HepG2 (cell line): ENCODE data around the gene TRNP1. TPM values are rescaled to one million over a fixed set of nuclear protein-coding genes. Genes with fewer than 3 reads are reported as not detected.

Experiments used
- CREB1 ChIP-seq, 2 experiments: fragments of 450-650 bp in 1 of 2; IDR thresholded peaks; 2 replicates each; pipeline ENCODE4 v1.6.1; 2016 to 2017; ENCODE audit warnings: control low read depth in 1 of 2, mild to moderate bottlenecking in 1 of 2, missing compliant biosample characterization in 1 of 2, missing genetic modification characterization in 1 of 2
- DNMT3B ChIP-seq: conservative IDR thresholded peaks from 2 replicates; pipeline ENCODE4 v1.6.1; 2016; ENCODE audit warnings: missing biosample characterization, control low read depth
- ELF4 ChIP-seq: sonication (generic); formaldehyde crosslinking; IDR thresholded peaks from 2 replicates; pipeline ENCODE4 v1.5.0; 2020; ENCODE audit warnings: missing genetic modification reagents, mild to moderate bottlenecking, moderate library complexity, borderline replicate concordance
- FLYWCH1 ChIP-seq: sonication (generic); formaldehyde crosslinking; IDR thresholded peaks from 2 replicates; pipeline ENCODE4 v1.8.1; 2023; ENCODE audit warnings: mild to moderate bottlenecking, missing genetic modification reagents
- GABPB1 ChIP-seq: IDR thresholded peaks from 2 replicates; pipeline ENCODE4 v1.6.1; 2016; ENCODE audit warnings: mild to moderate bottlenecking, missing genetic modification reagents, moderate library complexity, missing compliant biosample characterization
- JUNB ChIP-seq: sonication (generic); formaldehyde crosslinking; IDR thresholded peaks from 2 replicates; pipeline ENCODE4 v1.8.0; 2022; ENCODE audit warnings: missing genetic modification reagents, mild to moderate bottlenecking, borderline replicate concordance
- MED1 ChIP-seq: sonication (generic); formaldehyde crosslinking; IDR thresholded peaks from 2 replicates; pipeline ENCODE4 v1.4.0; 2020; ENCODE audit warnings: missing genetic modification reagents
- NR2F6 ChIP-seq, 2 experiments: IDR thresholded peaks; 2 replicates each; pipeline ENCODE4 v1.6.1; 2016; ENCODE audit warnings: antibody characterized with exemption in 1 of 2, mild to moderate bottlenecking in 1 of 2
- PAX8 ChIP-seq: sonication (generic); formaldehyde crosslinking; IDR thresholded peaks from 2 replicates; pipeline ENCODE4 v1.8.0; 2022; ENCODE audit warnings: mild to moderate bottlenecking, missing genetic modification reagents, borderline replicate concordance
- PHF20 ChIP-seq: sonication (generic); formaldehyde crosslinking; IDR thresholded peaks from 2 replicates; pipeline ENCODE4 v1.5.0; 2020; ENCODE audit warnings: mild to moderate bottlenecking, missing genetic modification reagents
- PLRG1 ChIP-seq: fragments of 450-650 bp; conservative IDR thresholded peaks from 2 replicates; pipeline ENCODE4 v1.6.1; 2016
- RBM22 ChIP-seq: fragments of 200-400 bp; formaldehyde crosslinking; optimal IDR thresholded peaks from 2 replicates; pipeline ENCODE3; 2017; ENCODE audit warnings: mild to moderate bottlenecking, low read length, moderate library complexity
- TOE1 ChIP-seq: sonication (generic); formaldehyde crosslinking; IDR thresholded peaks from 2 replicates; pipeline ENCODE4 v1.4.0; 2020; ENCODE audit warnings: mild to moderate bottlenecking, missing genetic modification reagents
- ZNF296 ChIP-seq: sonication (generic); formaldehyde crosslinking; conservative IDR thresholded peaks from 2 replicates; pipeline ENCODE4 v1.5.0; 2020; ENCODE audit warnings: mild to moderate bottlenecking, missing genetic modification reagents
- ZNF644 ChIP-seq: IDR thresholded peaks from 2 replicates; pipeline ENCODE4 v1.6.1; 2016; ENCODE audit warnings: low read depth
- ZNF777 ChIP-seq: sonication (generic); formaldehyde crosslinking; IDR thresholded peaks from 2 replicates; pipeline ENCODE4 v1.4.0; 2020; ENCODE audit warnings: missing genetic modification reagents
- ZSCAN31 ChIP-seq: sonication (generic); formaldehyde crosslinking; IDR thresholded peaks from 2 replicates; pipeline ENCODE4 v1.5.0; 2020; ENCODE audit warnings: low read depth, mild to moderate bottlenecking, missing genetic modification reagents
- polyA plus RNA-seq, 8 experiments: library from polyadenylated mRNA; depleted of rRNA in 3 of 8; stranded (reverse) in 7 of 8; unstranded in 1 of 8; fragments of >200 nt; fragmentation: Illumina TruSeq in 4 of 8; extraction: Trizol in 4 of 8; gene quantifications; 2 replicates each; pipeline versions ENCODE4 v1.2.1 to v1.2.3, GENCODE V29; 2011 to 2016; ENCODE audit warnings: low read depth in 4 of 8, missing spikeins in 1 of 8, mixed read lengths in 1 of 8; ENCODE audit not compliant: insufficient read depth in 1 of 8
- total RNA-seq, 5 experiments: library from RNA; depleted of rRNA; stranded (reverse); fragments of >200 nt; fragmentation: Illumina TruSeq; extraction: Trizol; gene quantifications; 2 replicates each; pipeline ENCODE4 v1.2.3, GENCODE V29; 2016; ENCODE audit warnings: low read depth in 1 of 5
- TF ChIP-seq, protein P1 (sequence below): sonication (generic); formaldehyde crosslinking; IDR thresholded peaks from 2 replicates; pipeline ENCODE4 v1.4.0; 2020; ENCODE audit warnings: mild to moderate bottlenecking, low read depth, missing genetic modification reagents
- TF ChIP-seq, protein P2 (sequence below): sonication (generic); formaldehyde crosslinking; conservative IDR thresholded peaks from 2 replicates; pipeline ENCODE4 v1.4.0; 2020; ENCODE audit warnings: missing genetic modification reagents
- TF ChIP-seq, protein P3 (sequence below): sonication (generic); formaldehyde crosslinking; IDR thresholded peaks from 2 replicates; pipeline ENCODE4 v1.4.0; 2020; ENCODE audit warnings: missing genetic modification reagents
- TF ChIP-seq, protein P4 (sequence below): IDR thresholded peaks from 2 replicates; pipeline ENCODE4 v1.6.1; 2012; ENCODE audit warnings: low read length, improper control_type of control experiment

TRNP1 gene
- total and polyA plus RNA-seq, 2 of the 13 experiments (the other 11 are each of a cell fraction or from before 2014, with no cell fraction given) = 42.0 to 158 TPM

DNA sequence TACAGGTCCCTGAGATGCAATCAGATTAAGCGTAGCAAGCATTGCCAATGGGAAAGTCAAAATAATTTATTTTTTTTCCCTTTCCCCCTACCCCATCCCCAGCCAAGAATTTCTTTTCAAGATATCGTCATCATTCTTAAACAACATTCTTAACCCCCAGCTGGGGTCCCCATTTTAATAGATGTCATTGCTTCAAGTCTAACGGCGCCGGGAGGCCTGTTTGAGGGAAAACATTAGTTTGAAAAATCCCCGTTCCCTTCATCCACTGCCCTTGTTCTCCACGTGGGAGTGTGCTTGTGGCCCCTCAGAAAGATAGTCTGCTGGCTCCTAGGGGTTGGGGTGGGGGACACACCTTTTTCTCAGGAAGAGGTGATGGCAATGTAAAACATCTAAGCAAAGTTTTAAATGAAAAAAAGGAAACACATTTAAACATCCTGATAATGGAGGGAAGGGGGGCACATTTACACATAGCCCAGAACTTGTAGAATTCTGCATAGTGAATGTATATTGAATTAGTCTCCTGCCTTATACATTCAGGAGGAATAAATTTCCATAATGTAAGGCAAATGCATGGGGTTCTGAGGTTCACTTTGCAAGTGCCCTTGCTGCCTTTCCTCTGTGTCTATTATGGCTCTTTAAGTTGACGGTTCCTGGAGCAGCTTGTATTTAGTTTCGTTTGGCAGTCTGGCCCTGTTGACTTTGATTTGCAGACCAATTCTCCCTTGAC, 6.8 kb downstream of the TRNP1 start (continued):
- TF ChIP-seq ZSCAN31 (CRISPR knock-in tag) (no peak), ZNF777 (CRISPR knock-in tag) (no peak), DNMT3B (CRISPR knock-in tag) (no peak), JUNB (CRISPR knock-in tag) (no peak), CREB1 (IDR thresholded peaks at IDR 0.05) (no peak), CREB1 (CRISPR knock-in tag; IDR thresholded peaks at IDR 0.05) (peak; percentile 25; the same call in 1 of the 2 replicates), ZNF296 (CRISPR knock-in tag) (no peak), ZNF644 (CRISPR knock-in tag) (no peak), FLYWCH1 (CRISPR knock-in tag) (no peak), MED1 (CRISPR knock-in tag) (0 out of 2 replicates have a peak, but pooled peaks have one; percentile 13), PAX8 (no peak), ELF4 (CRISPR knock-in tag) (no peak), TOE1 (CRISPR knock-in tag) (no peak), NR2F6 (IDR thresholded peaks at IDR 0.05) (no peak), NR2F6 (CRISPR knock-in tag; IDR thresholded peaks at IDR 0.05) (no peak), RBM22 (peak; percentile 97), PHF20 (CRISPR knock-in tag) (no peak), PLRG1 (no peak), GABPB1 (CRISPR knock-in tag) (no peak)
- TF ChIP-seq, protein P1, sequence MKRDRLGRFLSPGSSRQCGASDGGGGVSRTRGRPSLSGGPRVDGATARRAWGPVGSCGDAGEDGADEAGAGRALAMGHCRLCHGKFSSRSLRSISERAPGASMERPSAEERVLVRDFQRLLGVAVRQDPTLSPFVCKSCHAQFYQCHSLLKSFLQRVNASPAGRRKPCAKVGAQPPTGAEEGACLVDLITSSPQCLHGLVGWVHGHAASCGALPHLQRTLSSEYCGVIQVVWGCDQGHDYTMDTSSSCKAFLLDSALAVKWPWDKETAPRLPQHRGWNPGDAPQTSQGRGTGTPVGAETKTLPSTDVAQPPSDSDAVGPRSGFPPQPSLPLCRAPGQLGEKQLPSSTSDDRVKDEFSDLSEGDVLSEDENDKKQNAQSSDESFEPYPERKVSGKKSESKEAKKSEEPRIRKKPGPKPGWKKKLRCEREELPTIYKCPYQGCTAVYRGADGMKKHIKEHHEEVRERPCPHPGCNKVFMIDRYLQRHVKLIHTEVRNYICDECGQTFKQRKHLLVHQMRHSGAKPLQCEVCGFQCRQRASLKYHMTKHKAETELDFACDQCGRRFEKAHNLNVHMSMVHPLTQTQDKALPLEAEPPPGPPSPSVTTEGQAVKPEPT (CRISPR knock-in tag) = no peak
- TF ChIP-seq, protein P2, sequence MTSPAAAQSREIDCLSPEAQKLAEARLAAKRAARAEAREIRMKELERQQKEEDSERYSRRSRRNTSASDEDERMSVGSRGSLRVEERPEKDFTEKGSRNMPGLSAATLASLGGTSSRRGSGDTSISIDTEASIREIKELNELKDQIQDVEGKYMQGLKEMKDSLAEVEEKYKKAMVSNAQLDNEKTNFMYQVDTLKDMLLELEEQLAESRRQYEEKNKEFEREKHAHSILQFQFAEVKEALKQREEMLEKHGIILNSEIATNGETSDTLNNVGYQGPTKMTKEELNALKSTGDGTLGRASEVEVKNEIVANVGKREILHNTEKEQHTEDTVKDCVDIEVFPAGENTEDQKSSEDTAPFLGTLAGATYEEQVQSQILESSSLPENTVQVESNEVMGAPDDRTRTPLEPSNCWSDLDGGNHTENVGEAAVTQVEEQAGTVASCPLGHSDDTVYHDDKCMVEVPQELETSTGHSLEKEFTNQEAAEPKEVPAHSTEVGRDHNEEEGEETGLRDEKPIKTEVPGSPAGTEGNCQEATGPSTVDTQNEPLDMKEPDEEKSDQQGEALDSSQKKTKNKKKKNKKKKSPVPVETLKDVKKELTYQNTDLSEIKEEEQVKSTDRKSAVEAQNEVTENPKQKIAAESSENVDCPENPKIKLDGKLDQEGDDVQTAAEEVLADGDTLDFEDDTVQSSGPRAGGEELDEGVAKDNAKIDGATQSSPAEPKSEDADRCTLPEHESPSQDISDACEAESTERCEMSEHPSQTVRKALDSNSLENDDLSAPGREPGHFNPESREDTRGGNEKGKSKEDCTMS (CRISPR knock-in tag) = no peak
- TF ChIP-seq, protein P3, sequence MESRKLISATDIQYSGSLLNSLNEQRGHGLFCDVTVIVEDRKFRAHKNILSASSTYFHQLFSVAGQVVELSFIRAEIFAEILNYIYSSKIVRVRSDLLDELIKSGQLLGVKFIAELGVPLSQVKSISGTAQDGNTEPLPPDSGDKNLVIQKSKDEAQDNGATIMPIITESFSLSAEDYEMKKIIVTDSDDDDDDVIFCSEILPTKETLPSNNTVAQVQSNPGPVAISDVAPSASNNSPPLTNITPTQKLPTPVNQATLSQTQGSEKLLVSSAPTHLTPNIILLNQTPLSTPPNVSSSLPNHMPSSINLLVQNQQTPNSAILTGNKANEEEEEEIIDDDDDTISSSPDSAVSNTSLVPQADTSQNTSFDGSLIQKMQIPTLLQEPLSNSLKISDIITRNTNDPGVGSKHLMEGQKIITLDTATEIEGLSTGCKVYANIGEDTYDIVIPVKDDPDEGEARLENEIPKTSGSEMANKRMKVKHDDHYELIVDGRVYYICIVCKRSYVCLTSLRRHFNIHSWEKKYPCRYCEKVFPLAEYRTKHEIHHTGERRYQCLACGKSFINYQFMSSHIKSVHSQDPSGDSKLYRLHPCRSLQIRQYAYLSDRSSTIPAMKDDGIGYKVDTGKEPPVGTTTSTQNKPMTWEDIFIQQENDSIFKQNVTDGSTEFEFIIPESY = no peak
- TF ChIP-seq, protein P4, sequence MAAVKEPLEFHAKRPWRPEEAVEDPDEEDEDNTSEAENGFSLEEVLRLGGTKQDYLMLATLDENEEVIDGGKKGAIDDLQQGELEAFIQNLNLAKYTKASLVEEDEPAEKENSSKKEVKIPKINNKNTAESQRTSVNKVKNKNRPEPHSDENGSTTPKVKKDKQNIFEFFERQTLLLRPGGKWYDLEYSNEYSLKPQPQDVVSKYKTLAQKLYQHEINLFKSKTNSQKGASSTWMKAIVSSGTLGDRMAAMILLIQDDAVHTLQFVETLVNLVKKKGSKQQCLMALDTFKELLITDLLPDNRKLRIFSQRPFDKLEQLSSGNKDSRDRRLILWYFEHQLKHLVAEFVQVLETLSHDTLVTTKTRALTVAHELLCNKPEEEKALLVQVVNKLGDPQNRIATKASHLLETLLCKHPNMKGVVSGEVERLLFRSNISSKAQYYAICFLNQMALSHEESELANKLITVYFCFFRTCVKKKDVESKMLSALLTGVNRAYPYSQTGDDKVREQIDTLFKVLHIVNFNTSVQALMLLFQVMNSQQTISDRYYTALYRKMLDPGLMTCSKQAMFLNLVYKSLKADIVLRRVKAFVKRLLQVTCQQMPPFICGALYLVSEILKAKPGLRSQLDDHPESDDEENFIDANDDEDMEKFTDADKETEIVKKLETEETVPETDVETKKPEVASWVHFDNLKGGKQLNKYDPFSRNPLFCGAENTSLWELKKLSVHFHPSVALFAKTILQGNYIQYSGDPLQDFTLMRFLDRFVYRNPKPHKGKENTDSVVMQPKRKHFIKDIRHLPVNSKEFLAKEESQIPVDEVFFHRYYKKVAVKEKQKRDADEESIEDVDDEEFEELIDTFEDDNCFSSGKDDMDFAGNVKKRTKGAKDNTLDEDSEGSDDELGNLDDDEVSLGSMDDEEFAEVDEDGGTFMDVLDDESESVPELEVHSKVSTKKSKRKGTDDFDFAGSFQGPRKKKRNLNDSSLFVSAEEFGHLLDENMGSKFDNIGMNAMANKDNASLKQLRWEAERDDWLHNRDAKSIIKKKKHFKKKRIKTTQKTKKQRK = no peak
